ENCODE results near the gene MARF1.
"Not testable (repeated sequence)": the region's sequence is repeated elsewhere in the genome, so short reads cannot be mapped to it uniquely, and the experiment has no call there.

Gene MARF1

DNA sequence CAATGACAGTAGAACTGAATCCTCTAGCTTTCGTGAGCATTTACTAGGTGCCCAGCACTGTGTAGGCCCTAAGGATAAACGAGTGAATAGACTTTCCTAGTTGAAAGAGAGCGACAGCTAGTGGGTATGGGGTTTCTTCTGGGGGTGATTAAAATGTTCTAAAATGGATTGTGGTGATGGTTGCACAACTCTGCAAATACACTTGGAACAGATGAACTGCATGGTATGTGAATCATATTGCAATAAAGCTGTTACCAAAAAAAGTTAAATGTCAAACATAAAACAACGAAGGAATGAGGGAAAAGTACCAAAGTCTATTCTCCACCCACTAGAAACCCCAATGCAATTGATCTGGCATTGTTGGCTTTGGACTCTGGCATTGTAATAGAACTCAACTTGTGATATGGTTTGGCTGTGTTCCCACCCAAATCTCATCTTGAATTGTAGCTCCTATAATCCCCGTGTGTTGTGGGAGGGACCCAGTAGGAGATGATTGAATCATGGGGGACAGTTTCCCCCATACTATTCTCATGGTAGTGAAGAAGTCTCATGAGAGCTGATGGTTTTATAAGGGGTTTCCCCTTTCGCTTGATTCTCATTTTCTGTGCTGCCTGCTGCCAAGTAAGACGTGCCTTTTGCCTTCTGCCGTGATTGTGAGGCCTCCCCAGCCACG, 70.5 kb downstream of the MARF1 start:
- no peak for DNase-seq (ENCODE audit: low read depth in 2 of 2)

DNA sequence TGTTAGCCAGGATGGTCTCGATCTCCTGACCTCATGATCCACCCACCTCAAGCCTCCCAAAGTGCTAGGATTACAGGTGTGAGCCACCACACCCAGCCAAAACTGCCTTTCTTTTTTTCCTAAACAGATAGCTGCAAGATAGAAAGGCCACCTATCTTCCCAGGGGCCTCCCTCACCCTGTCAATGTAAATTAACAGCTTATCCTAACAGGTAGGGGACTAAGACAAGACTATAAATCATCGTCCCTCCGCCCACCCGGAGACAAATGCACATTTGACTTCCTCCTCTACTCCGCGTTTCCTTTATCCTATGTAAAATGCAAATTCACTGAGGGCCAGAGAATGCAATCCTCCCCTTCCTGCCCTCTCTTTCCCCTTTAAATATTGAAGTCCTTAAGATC, 71.4 kb downstream of the MARF1 start:
- no peak for DNase-seq (ENCODE audit: low read depth in 2 of 2)

DNA sequence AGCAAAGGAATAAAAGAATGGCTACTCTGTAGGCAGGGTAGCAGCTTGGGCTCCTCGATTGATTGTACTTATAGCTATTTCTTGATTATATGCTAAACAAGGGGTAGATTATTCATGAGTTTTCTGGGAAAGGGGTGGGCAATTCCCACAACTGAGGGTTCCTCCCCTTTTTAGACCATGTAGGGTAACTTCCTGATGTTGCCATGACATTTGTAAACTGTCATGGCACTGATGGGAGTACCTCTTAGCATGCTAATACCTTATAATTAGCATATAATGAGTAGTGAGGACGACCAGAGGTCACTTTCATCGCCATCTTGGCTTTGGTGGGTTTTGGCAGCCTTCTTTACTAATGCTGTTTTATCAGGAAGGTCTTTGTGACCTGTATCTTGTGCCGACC, 72.3 kb downstream of the MARF1 start:
- DNase-seq (ENCODE audit: low read depth in 2 of 2), result not testable (repeated sequence)

DNA sequence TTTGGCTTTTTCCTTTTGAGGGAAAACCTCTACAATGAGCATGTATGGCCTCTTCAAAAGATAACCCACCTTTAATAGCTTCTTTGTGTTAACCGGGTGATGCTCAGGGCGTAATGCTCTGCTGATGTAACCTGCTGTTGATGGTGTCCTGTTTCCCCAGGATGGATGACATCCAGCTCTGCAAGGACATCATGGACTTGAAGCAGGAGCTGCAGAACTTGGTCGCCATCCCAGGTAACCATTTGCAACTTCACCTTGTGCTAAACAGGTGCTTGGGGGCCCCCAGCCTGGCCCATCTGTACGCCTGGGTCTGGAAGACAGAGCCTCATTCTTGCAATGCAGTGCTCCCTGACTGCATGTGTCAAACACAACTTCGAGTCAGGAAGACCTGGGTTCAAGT, 75.1 kb downstream of the MARF1 start:
- no peak for DNase-seq (ENCODE audit: low read depth in 2 of 2)

DNA sequence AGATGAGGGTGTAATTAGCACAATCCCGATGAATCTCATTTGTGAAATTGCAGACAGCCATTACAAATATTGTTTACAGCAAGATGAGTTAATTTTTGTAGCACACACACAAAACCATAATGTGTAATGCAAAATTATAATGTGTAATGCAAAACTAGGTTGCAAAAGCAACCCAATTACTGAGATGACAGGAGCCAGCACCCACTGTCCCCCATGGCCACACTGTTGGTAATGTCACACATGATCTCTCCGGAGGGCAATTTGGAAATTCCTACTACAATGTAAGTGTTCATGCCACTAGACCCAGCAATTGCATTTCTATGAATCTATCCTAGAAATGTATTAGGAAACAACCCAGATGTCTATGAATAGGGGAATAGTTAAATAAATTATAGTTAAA, 76.9 kb downstream of the MARF1 start:
- DNase-seq (ENCODE audit: low read depth in 2 of 2), result no peak

DNA sequence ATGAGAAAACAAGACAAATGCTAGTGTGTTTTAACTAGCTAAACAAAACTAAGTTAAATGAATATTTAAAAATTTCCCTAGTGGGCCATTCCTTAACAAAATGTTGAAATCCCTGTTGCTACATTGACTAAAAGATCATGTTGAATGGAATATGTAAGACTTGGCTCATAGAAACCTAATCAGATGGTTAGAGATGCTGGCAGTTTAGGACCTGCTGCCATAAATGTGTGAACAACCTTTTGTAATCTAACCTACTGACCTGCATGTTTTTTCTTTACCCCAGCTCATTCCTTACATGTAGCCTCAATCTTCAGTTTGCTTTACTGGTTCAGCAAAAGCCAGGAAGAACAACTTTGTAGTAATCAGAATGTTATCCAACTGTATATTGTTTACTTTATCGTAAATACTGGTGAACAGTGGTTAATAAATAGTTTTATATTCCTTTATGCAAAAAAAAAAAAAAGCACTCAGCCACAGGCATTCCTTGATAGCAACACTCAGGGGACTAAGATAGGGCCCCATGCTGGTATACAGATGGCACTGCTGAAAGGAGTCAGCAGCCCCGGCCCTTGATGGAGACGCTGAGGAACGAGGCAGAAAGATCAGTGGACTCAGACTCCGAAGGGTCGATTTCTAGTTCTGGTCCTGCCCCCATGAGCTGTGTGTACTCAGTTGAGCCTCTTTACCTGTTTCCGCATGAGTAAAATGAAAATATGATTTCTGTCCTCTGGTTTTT, 78.2 kb downstream of the MARF1 start:
- no peak for DNase-seq (ENCODE audit: low read depth in 2 of 2)

DNA sequence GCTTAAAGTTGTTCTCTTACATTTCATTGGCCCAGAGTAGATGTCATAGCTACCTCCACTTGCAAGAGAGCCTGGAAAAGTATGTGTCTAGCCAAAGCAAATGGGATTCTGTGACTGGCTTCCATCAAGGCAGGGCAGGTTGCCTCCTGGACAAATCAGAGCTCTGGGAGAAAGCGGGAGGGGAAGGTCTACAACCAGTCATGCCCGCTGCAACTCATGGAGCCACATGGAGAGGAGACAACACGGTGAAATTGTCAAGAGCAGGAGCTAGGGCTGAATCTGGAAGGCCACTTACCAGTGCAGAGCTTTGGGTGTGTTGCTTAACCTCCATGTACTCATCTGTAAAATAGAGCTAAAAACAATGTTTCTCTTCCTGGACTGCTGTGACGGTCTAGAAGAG, 83.8 kb downstream of the MARF1 start:
- no peak for DNase-seq (ENCODE audit: low read depth in 2 of 2)

DNA sequence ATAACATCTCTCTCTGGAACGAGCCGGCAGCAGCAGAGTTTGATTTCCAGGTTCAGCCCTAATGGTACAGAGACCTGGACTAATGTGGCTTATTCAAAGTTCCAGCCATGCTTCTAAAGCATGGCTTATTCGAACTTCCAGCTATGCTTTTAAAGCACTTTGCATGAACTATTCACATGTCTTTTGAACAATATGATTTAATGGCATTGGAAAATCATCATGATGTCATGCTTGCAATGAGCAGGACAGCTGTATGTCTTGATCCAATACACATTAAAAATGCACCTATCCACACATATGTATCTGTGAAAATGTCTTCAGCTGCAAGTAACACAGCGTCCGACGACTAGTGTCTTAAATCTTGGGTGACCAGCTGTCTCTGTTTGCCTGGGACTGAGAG, 85.7 kb downstream of the MARF1 start:
- no peak for DNase-seq (ENCODE audit: low read depth in 2 of 2)

DNA sequence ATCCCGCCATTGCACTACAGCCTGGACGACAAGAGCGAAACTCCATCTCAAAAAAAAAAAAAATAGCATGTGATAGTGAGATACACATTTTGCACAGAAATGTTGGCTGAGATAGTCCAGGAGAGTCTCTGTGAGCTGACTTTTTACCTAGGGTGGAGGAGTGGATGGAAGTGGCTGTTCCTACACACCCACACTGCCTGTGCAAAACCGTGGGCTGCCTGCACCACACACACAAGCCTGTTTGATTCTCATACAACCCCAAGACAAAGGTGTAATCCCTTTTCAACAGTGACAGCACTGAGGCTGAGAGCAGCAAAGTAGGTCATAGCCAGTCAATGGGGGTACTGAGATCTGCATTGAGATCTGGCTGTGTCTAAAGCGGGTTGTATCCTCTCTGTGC, 86.8 kb downstream of the MARF1 start:
- no peak for DNase-seq (ENCODE audit: low read depth in 2 of 2)

DNA sequence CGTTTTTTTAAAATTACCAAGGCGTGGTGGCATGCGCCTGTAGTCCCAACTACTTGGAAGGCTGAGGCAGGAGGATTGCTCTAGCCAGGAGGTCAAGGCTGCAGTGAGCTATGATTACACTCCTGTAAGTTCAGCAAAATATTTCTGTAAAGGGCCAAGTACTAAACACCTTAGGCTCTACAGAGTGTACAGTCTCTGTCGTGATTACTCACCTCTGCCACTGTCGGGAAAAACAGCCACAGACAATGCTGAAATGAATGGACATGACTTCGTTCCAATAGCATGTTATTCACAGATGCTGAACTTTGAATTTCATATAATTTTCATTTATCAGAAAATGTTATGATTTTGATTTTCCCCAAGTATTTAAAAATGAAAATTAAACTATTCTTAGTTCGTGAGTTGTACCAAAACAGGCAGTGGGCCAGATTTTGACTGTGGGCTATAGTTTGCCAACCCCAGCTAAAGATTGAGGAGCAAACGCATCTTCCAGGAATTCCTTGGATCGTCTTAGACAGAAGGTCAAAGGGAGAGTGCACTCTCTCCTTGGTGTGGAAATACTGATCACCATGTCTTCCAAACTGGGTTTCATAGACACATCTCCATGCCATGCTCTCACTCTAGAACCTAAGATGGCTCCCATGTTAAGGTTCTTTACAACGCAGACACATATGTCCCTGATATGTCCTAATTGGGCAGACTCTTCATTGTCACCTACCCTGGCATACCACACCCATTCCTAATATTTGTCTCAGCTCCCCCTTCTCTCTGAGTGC, 89.5 kb downstream of the MARF1 start:
- peak in 1 of 2 donors; percentile 25 for DNase-seq (ENCODE audit: low read depth in 2 of 2)

DNA sequence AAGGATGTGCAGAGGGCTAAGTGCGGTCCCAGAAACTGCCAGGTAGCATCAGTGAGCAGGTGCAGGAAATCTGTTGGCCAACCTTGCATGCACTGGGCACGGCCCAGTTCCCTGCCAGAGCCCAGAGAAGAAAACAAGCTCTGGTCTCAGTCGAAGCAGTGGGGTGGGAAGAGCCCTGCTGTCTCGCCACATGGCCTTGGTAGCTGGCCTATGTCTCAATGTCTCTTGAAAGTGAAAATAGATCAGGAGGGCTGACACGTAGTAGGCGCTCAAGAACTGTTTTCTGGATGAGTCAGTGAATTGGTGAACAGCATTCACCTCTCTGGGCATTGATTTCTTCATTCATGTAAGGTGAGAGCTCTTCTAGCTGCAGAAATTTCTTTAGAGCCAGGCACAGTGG, 90.4 kb downstream of the MARF1 start:
- DNase-seq (ENCODE audit: low read depth in 2 of 2), result no peak

DNA sequence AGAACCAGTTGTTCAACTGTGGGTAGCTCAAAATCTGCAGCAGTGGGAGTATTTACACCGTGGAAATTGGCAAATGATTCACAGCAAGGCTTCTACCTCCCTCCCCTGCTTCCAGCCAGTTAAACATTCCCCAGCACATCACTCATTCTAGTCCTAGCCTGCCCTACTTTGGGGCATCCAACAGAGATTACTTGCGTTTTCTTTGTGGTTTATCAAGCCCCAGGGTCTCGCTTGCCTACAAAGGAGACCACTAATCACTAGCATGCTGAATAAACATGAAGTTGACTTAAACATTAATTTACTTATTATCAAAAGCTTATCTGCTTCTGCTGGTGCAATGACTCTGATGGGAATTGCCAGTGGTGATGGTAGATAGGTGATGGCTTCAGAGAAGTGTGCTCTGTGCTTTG, 94.5 kb downstream of the MARF1 start:
- no peak for DNase-seq (ENCODE audit: low read depth in 2 of 2)

DNA sequence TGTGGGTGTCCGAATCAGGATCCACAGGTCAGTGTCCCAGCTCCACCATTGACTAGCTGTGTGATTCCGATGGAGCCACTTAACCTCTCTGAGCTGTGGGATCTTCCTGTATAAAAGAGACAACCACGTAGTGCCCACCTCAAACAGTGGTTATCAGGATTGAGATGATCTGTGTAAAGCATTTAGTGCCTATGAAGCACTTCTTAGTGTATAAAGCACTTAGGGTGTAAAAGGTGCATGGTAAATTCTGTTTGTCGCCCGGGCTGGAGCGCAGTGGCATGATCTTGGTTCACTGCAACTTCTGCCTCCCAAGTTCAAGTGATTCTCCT, 95.2 kb downstream of the MARF1 start:
- DNase-seq (ENCODE audit: low read depth in 2 of 2), result no peak

DNA sequence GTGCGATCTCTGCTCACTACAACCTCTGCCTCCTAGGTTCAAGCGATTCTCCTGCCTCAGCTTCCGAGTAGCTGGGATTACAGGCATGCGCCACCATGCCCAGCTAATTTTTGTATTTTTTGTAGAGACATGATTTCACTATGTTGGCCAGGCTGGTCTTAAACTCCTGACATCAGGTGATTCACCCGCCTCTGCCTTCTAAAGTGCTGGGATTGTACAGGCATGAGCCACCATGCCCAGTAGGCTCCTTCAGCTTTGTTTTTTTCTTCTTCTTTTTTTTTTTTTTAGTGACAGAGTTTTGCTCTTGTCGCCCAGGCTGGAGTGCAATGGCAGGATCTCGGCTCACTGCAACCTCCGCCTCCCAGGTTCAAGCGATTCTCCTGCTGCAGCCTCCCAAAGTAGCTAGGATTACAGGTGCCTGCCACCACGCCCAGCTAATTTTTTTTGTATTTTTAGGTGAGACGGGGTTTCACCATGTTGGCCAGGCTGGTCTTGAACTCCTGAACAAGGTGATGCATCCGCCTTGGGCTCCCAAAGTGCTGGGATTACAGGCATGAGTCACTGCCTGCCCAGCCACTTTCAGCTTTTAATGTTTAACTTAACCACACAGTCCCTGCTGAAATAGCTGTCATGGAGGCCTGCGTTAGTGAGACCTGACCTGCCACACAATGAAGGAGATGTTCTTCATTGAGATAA, 95.7 kb downstream of the MARF1 start:
- not testable (repeated sequence) for DNase-seq (ENCODE audit: low read depth in 2 of 2)

DNA sequence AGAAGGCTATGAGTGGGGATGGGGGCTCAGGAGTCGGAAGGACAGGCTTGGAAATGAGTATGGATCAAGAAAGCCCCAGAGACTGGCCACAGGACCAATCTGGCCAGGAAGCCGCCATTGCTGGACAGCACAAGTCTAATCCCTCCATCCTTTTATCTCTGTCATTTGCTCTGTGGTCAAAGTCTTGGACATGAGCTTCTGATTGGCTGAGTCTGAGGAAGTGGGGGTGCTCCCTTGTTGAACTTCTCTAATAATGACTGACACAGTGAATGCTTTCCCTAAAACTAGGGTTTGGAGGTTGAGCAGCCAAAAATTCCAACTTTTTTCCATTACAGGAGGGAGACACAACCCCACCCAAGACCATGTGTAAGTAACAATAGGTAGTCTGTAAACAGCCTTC, 97.4 kb downstream of the MARF1 start:
- no peak for DNase-seq (ENCODE audit: low read depth in 2 of 2)

DNA sequence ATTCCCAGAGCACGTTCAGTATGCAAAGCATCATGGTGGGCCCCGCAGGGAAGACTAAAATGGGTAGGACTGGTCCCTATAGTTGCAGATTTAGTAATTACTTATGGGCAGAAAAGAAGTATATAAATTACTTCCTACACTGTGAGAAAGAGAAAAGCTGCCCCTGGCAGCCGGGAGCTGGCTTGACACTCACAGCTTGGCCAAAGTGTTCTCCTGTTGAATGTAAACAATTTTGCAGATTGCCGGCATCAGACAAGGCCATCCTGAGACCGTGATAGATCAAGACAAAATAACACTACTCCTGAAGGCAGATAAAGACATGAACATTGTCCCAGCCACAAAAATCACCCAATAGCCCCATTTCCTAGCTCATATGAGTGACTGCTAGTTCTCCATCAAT, 98.5 kb downstream of the MARF1 start:
- no peak for DNase-seq (ENCODE audit: low read depth in 2 of 2)
